ENCODE measurements around the gene SEPTIN2.
A peak's percentile ranks its signal among the peaks of the same experiment; 100 is the strongest.
"Not testable (repeated sequence)": the region's sequence is repeated elsewhere in the genome, so short reads cannot be mapped to it uniquely, and the experiment has no call there.

Gene SEPTIN2

GRCh38 chr2:241350878-241351639 lies 35.3 kb downstream of the SEPTIN2 start:
- DNase-seq (ENCODE audit: low read depth, low spot score), result no peak

GRCh38 chr2:241351640-241352031 lies 35.9 kb downstream of the SEPTIN2 start:
- DNase-seq (ENCODE audit: low read depth, low spot score), result no peak

- no peak for DNase-seq (ENCODE audit: low read depth, low spot score)
Measured at GRCh38 chr2:241352227-241352626, 36.5 kb downstream of the SEPTIN2 start.

- DNase-seq (ENCODE audit: low read depth, low spot score), result peak; percentile 5
Measured at GRCh38 chr2:241354668-241355658, 39.2 kb downstream of the SEPTIN2 start.

GRCh38 chr2:241355983-241356870 lies 40.5 kb downstream of the SEPTIN2 start, which contains the start of gene FARP2:
TSS of gene FARP2 (plus strand) at chr2:241356285. CDS start at chr2:241373108, 16,823 bp downstream.
- peak; percentile 93 for DNase-seq (ENCODE audit: low read depth, low spot score)

- DNase-seq (ENCODE audit: low read depth, low spot score), result no peak
Measured at GRCh38 chr2:241356871-241357260, 41.1 kb downstream of the SEPTIN2 start.

GRCh38 chr2:241357531-241357930 lies 41.8 kb downstream of the SEPTIN2 start:
- DNase-seq (ENCODE audit: low read depth, low spot score), result no peak

GRCh38 chr2:241358470-241358869 lies 42.7 kb downstream of the SEPTIN2 start:
- no peak for DNase-seq (ENCODE audit: low read depth, low spot score)

- DNase-seq (ENCODE audit: low read depth, low spot score), result no peak
Measured at GRCh38 chr2:241359481-241360045, 43.8 kb downstream of the SEPTIN2 start.

- no peak for DNase-seq (ENCODE audit: low read depth, low spot score)
Measured at GRCh38 chr2:241363426-241363825, 47.7 kb downstream of the SEPTIN2 start.

- DNase-seq (ENCODE audit: low read depth, low spot score), result no peak
Measured at GRCh38 chr2:241364781-241365180, 49.1 kb downstream of the SEPTIN2 start.

GRCh38 chr2:241366678-241367077 lies 51.0 kb downstream of the SEPTIN2 start:
- DNase-seq (ENCODE audit: low read depth, low spot score), result no peak

- no peak for DNase-seq (ENCODE audit: low read depth, low spot score)
Measured at GRCh38 chr2:241368643-241369042, 52.9 kb downstream of the SEPTIN2 start.

GRCh38 chr2:241372361-241372992 lies 56.8 kb downstream of the SEPTIN2 start:
- DNase-seq (ENCODE audit: low read depth, low spot score), result no peak

GRCh38 chr2:241373446-241373845 lies 57.7 kb downstream of the SEPTIN2 start:
- no peak for DNase-seq (ENCODE audit: low read depth, low spot score)

GRCh38 chr2:241373906-241374305 lies 58.2 kb downstream of the SEPTIN2 start:
- DNase-seq (ENCODE audit: low read depth, low spot score), result not testable (repeated sequence)

- no peak for DNase-seq (ENCODE audit: low read depth, low spot score)
Measured at GRCh38 chr2:241375300-241375699, 59.6 kb downstream of the SEPTIN2 start.

GRCh38 chr2:241376808-241377207 lies 61.1 kb downstream of the SEPTIN2 start:
- DNase-seq (ENCODE audit: low read depth, low spot score), result no peak

GRCh38 chr2:241378816-241379215 lies 63.1 kb downstream of the SEPTIN2 start:
- no peak for DNase-seq (ENCODE audit: low read depth, low spot score)

Data from activated naive CD8-positive, alpha-beta T cell treated with anti-CD3 and anti-CD28 coated beads, Interleukin-2, amount 50 U/mL, for 16 hours (primary cell).